PFSK-1 (cell line): ENCODE results near the gene GRWD1.

Experiments
- FOXP2 ChIP-seq: optimal IDR thresholded peaks from 2 replicates; pipeline ENCODE3; 2011; ENCODE audit warnings: borderline replicate concordance, control low read depth, inconsistent platforms; ENCODE audit not compliant: insufficient read depth; ENCODE audit errors: extremely low read length, extremely low read depth
- POLR2AphosphoS5 ChIP-seq: IDR thresholded peaks from 2 replicates; pipeline ENCODE4 v1.6.1; 2012; ENCODE audit warnings: low read depth, mild to moderate bottlenecking, control low read depth, low read length, moderate library complexity
- REST ChIP-seq, 2 experiments: IDR thresholded peaks; 2 replicates each; pipeline versions ENCODE4 v1.6.1 to v1.8.0; 2011 to 2012; ENCODE audit warnings: low read depth in 2 of 2, low read length in 2 of 2, control low read depth in 1 of 2, inconsistent platforms in 1 of 2, mild to moderate bottlenecking in 1 of 2, moderate library complexity in 1 of 2; ENCODE audit not compliant: insufficient read depth in 1 of 2
- SIN3A ChIP-seq: IDR thresholded peaks from 2 replicates; pipeline ENCODE4 v1.6.1; 2012; ENCODE audit warnings: mild to moderate bottlenecking, low read length, moderate library complexity, borderline replicate concordance; ENCODE audit not compliant: insufficient read depth
- TAF1 ChIP-seq: IDR thresholded peaks from 2 replicates; pipeline ENCODE4 v1.6.1; 2012; ENCODE audit warnings: low read length, control low read depth, borderline replicate concordance; ENCODE audit not compliant: insufficient read depth

Gene GRWD1

GRCh38 chr19:48450863-48451262 lies 5.1 kb downstream of the GRWD1 start:
- no peak for TF ChIP-seq REST (IDR thresholded peaks at IDR 0.05; ENCODE audit: insufficient read depth in 1 of 2, low read depth in 2 of 2, low read length in 2 of 2)
- TF ChIP-seq POLR2AphosphoS5, result no peak
- TF ChIP-seq SIN3A, result no peak
- TF ChIP-seq FOXP2, result no peak
- no peak for TF ChIP-seq TAF1

GRCh38 chr19:48451624-48452023 lies 5.8 kb downstream of the GRWD1 start:
- TF ChIP-seq SIN3A (no peak), TAF1 (no peak), FOXP2 (no peak), REST (IDR thresholded peaks at IDR 0.05; ENCODE audit: insufficient read depth in 1 of 2, low read depth in 2 of 2, low read length in 2 of 2) (no peak), POLR2AphosphoS5 (no peak)

GRCh38 chr19:48452289-48453190 lies 6.8 kb downstream of the GRWD1 start:
- no peak for TF ChIP-seq TAF1
- no peak for TF ChIP-seq POLR2AphosphoS5
- TF ChIP-seq REST (IDR thresholded peaks at IDR 0.05; ENCODE audit: insufficient read depth in 1 of 2, low read depth in 2 of 2, low read length in 2 of 2), result no peak
- TF ChIP-seq FOXP2, result no peak
- no peak for TF ChIP-seq SIN3A

GRCh38 chr19:48454150-48454730 lies 8.5 kb downstream of the GRWD1 start:
- TF ChIP-seq TAF1 (no peak), SIN3A (no peak), FOXP2 (no peak), POLR2AphosphoS5 (no peak), REST (IDR thresholded peaks at IDR 0.05; ENCODE audit: insufficient read depth in 1 of 2, low read depth in 2 of 2, low read length in 2 of 2) (no peak)
